MCF 10A (cell line): ENCODE data around the gene TMX1. TPM values are rescaled to one million over a fixed set of nuclear protein-coding genes. Genes with fewer than 3 reads are reported as not detected.

ENCODE experiments used
- BruUV-seq: library from RNA; stranded (reverse); fragments of 400-500 nt; replicated peaks from 2 replicates; lab custom pipeline; 2021; lab: Mats Ljungman, UMichigan
- CTCF ChIA-PET: fragments of 300-600 bp; sonication (Branson Sonifier 250); formaldehyde crosslinking; extraction: SDS; loops from one replicate; lab custom pipeline; 2021; ENCODE audit warnings: antibody characterized with exemption, inconsistent platforms; lab: Yijun Ruan, JAX
- POLR2A ChIA-PET: fragments of 300-600, 350-650 bp; sonication (Branson Sonifier 250); formaldehyde crosslinking; extraction: SDS; loops from one replicate; lab custom pipeline; 2020; ENCODE audit warnings: antibody characterized with exemption, inconsistent platforms; lab: Yijun Ruan, JAX
- DNase-seq: peaks from one replicate; pipeline ENCODE4 v3.0.0-alpha.2; 2018; ENCODE audit not compliant: unreplicated experiment
- H3K27ac Mint-ChIP-seq: one replicate; pipeline ENCODE4 v1.8.0; 2022; ENCODE audit warnings: mild to moderate bottlenecking, low read depth, mixed read lengths; ENCODE audit not compliant: unreplicated experiment
- H3K27me3 Mint-ChIP-seq: one replicate; pipeline ENCODE4 v1.8.0; 2022; ENCODE audit warnings: mixed read lengths; ENCODE audit not compliant: insufficient read depth, unreplicated experiment
- H3K36me3 Mint-ChIP-seq: one replicate; pipeline ENCODE4 v1.8.0; 2022; ENCODE audit warnings: mild to moderate bottlenecking, moderate library complexity, mixed read lengths; ENCODE audit not compliant: insufficient read depth, unreplicated experiment
- H3K4me1 Mint-ChIP-seq: one replicate; pipeline ENCODE4 v1.8.0; 2022; ENCODE audit warnings: mixed read lengths; ENCODE audit not compliant: insufficient read depth, unreplicated experiment
- H3K4me3 Mint-ChIP-seq: one replicate; pipeline ENCODE4 v1.8.0; 2022; ENCODE audit warnings: mild to moderate bottlenecking, moderate library complexity, mixed read lengths; ENCODE audit not compliant: unreplicated experiment
- H3K9me3 Mint-ChIP-seq: one replicate; pipeline ENCODE4 v1.8.0; 2022; ENCODE audit warnings: mixed read lengths; ENCODE audit not compliant: unreplicated experiment
- CTCF ChIP-seq: fragments of 200-600 bp; IDR thresholded peaks from one replicate; pipeline ENCODE4 v1.8.0; 2022; ENCODE audit warnings: antibody characterized with exemption, mild to moderate bottlenecking; ENCODE audit not compliant: unreplicated experiment
- intact Hi-C: fragments of 100-400 bp; cut with micrococcal nuclease; formaldehyde crosslinking; loops from 2 replicates; pipeline ENCODE4 v1.14.1; 2022
- total RNA-seq: library from RNA; stranded (reverse); gene quantifications from 2 replicates; pipeline ENCODE4 v1.2.3, GENCODE V29; 2022

TMX1 gene
- total RNA-seq, 1 experiment from 2014 or later = 35.0 TPM

- intact Hi-C loops = no loop called here
- DNase-seq = no peak
- TF ChIP-seq CTCF = no peak
- H3K27me3 Mint-ChIP-seq = no peaks in the 10 kb centered on the region
- ChIA-PET CTCF (interaction anchor here (0.6 kb wide), 1 partner anchor 526 kb away, joined by 3 read pairs; no protein-coding TSS in a partner anchor), POLR2A (interaction anchor here (4.2 kb wide), 1 partner anchor 8 kb away, joined by 19 read pairs; the partner anchor contains the start of gene TMX1)
- no peak overlapping the region for H3K27ac Mint-ChIP-seq
- H3K9me3 Mint-ChIP-seq = no peaks in the 10 kb centered on the region
- no peak overlapping the region for H3K4me3 Mint-ChIP-seq
- BruUV-seq = no TSS peak
- H3K4me1 Mint-ChIP-seq = peaks cover 14% of the 10 kb centered on the region
- H3K36me3 Mint-ChIP-seq = peaks cover 42% of the 10 kb centered on the region
These were observed 8.3 kb downstream of the TMX1 start for GRCh38 chr14:51248016-51248987.

- ChIA-PET CTCF (interaction anchor here (0.6 kb wide), 1 partner anchor 242 kb away, joined by 3 read pairs; no protein-coding TSS in a partner anchor), POLR2A (interaction anchor here (0.6 to 4.2 kb wide), 3 partner anchors 11 to 1050 kb away, joined by 3 to 19 read pairs (median 3); partner anchors contain the start of genes PYGL and TMX1)
- H3K36me3 Mint-ChIP-seq = peaks cover 66% of the 10 kb centered on the region
- H3K4me1 Mint-ChIP-seq = peaks cover 6% of the 10 kb centered on the region
- no peaks in the 10 kb centered on the region for H3K9me3 Mint-ChIP-seq
- H3K27me3 Mint-ChIP-seq = no peaks in the 10 kb centered on the region
- BruUV-seq = no TSS peak
- no peak overlapping the region for H3K4me3 Mint-ChIP-seq
- intact Hi-C loops = no loop called here
- H3K27ac Mint-ChIP-seq = peak overlapping the region; percentile 58
- TF ChIP-seq CTCF = no peak
- DNase-seq = peak; percentile 18
These were observed 11.4 kb downstream of the TMX1 start for GRCh38 chr14:51251486-51251885.

- BruUV-seq = no TSS peak
- intact Hi-C loops = no loop called here
- Mint-ChIP-seq H3K27me3 (no peaks in the 10 kb centered on the region), H3K4me3 (no peak overlapping the region), H3K9me3 (peaks cover 7% of the 10 kb centered on the region), H3K4me1 (peaks cover 5% of the 10 kb centered on the region), H3K36me3 (peaks cover 62% of the 10 kb centered on the region), H3K27ac (no peak overlapping the region)
- CTCF ChIA-PET = no interaction called here
- TF ChIP-seq CTCF = no peak
- no peak for DNase-seq
- POLR2A ChIA-PET = no interaction called here
These were observed 13.8 kb downstream of the TMX1 start for GRCh38 chr14:51253880-51254279.

- POLR2A ChIA-PET = no interaction called here
- BruUV-seq = no TSS peak
- no peak for DNase-seq
- intact Hi-C loops = no loop called here
- Mint-ChIP-seq H3K27me3 (no peaks in the 10 kb centered on the region), H3K9me3 (peaks cover 7% of the 10 kb centered on the region), H3K4me3 (no peak overlapping the region), H3K27ac (no peak overlapping the region), H3K4me1 (no peaks in the 10 kb centered on the region), H3K36me3 (peaks cover 42% of the 10 kb centered on the region)
- CTCF ChIA-PET = interaction anchor here (0.6 kb wide), 1 partner anchor 15 kb away, joined by 3 read pairs; no protein-coding TSS in a partner anchor
- no peak for TF ChIP-seq CTCF
These were observed 18.2 kb downstream of the TMX1 start for GRCh38 chr14:51258280-51258679.
